IMR-90 (cell line): ENCODE measurements around the gene NAALAD2. TPM values are rescaled to one million over a fixed set of nuclear protein-coding genes. Genes with fewer than 3 reads are reported as not detected.

ENCODE experiments used
- ATAC-seq: fragments of 200-7000 bp; cut with Tn5 transposase; 2 replicates; pipeline ENCODE4 v1.9.1; 2020; ENCODE audit warnings: low read depth, mild to moderate bottlenecking, moderate library complexity
- BruUV-seq: library from RNA; stranded (reverse); fragments of 400-500 nt; replicated peaks from 2 replicates; lab custom pipeline; 2021; lab: Mats Ljungman, UMichigan
- CTCF ChIA-PET: fragments of 300-600 bp; formaldehyde crosslinking; extraction: SDS; loops from one replicate; lab custom pipeline; 2021; ENCODE audit warnings: antibody characterized with exemption; lab: Yijun Ruan, JAX
- POLR2A ChIA-PET: fragments of 300-600 bp; sonication (Branson Sonifier 250); formaldehyde crosslinking; loops from one replicate; lab custom pipeline; 2022; ENCODE audit warnings: antibody characterized with exemption; ENCODE audit not compliant: unreplicated experiment; lab: Charles Lee
- DNase-seq: peaks from one replicate; pipeline ENCODE4 v3.0.0; 2013
- H2AFZ ChIP-seq: replicated peaks from 2 replicates; pipeline ENCODE3; 2013; ENCODE audit warnings: low read length, mild to moderate bottlenecking; ENCODE audit not compliant: poor library complexity
- H2AK5ac ChIP-seq: 2 replicates; pipeline ENCODE4 v1.6.1; 2013; ENCODE audit warnings: low read depth, low read length, inconsistent platforms
- H2AK9ac ChIP-seq: replicated peaks from 2 replicates; pipeline ENCODE3; 2013; ENCODE audit warnings: mild to moderate bottlenecking, low read depth, low read length, moderate library complexity; ENCODE audit not compliant: poor library complexity
- H2BK120ac ChIP-seq: 2 replicates; pipeline ENCODE4 v1.6.1; 2013; ENCODE audit warnings: low read depth, low read length, inconsistent platforms
- H2BK15ac ChIP-seq: 3 replicates; pipeline ENCODE4 v1.6.1; 2013; ENCODE audit warnings: low read depth, low read length, inconsistent platforms
- H2BK20ac ChIP-seq: 2 replicates; pipeline ENCODE4 v1.6.1; 2013; ENCODE audit warnings: low read depth, mild to moderate bottlenecking, inconsistent platforms, low read length, moderate library complexity
- H2BK5ac ChIP-seq: 2 replicates; pipeline ENCODE4 v1.6.1; 2013; ENCODE audit warnings: mild to moderate bottlenecking, low read depth, low read length, inconsistent platforms; ENCODE audit not compliant: poor library complexity, severe bottlenecking
- H3K14ac ChIP-seq: replicated peaks from 2 replicates; pipeline ENCODE4 v1.6.1; 2013; ENCODE audit warnings: low read depth, low read length, inconsistent platforms
- H3K18ac ChIP-seq: 2 replicates; pipeline ENCODE4 v1.6.1; 2013; ENCODE audit warnings: low read depth, low read length, control low read depth
- H3K23ac ChIP-seq: 2 replicates; pipeline ENCODE4 v1.6.1; 2013; ENCODE audit warnings: low read depth, low read length, inconsistent platforms
- H3K27ac ChIP-seq: 2 replicates; pipeline ENCODE4 v1.5.1; 2013; ENCODE audit warnings: mild to moderate bottlenecking, control low read depth, low read length; ENCODE audit not compliant: insufficient read depth
- H3K27me3 ChIP-seq: 2 replicates; pipeline ENCODE4 v1.6.1; 2013; ENCODE audit warnings: low read length; ENCODE audit not compliant: control insufficient read depth, insufficient read depth
- H3K36me3 ChIP-seq: 2 replicates; pipeline ENCODE4 v1.6.1; 2013; ENCODE audit warnings: low read length, mixed read lengths; ENCODE audit not compliant: control insufficient read depth, insufficient read depth
- H3K4ac ChIP-seq: 2 replicates; pipeline ENCODE4 v1.6.1; 2013; ENCODE audit warnings: low read depth, low read length, inconsistent platforms
- H3K4me1 ChIP-seq: 2 replicates; pipeline ENCODE4 v1.6.1; 2013; ENCODE audit warnings: low read length, mixed read lengths; ENCODE audit not compliant: control insufficient read depth, insufficient read depth
- H3K4me2 ChIP-seq: 2 replicates; pipeline ENCODE4 v1.6.1; 2013; ENCODE audit warnings: low read depth, mild to moderate bottlenecking, control low read depth, low read length, moderate library complexity
- H3K4me3 ChIP-seq: 2 replicates; pipeline ENCODE4 v1.5.1; 2013; ENCODE audit warnings: low read depth, mild to moderate bottlenecking, control low read depth, low read length, moderate library complexity; ENCODE audit not compliant: insufficient read depth
- H3K56ac ChIP-seq: 2 replicates; pipeline ENCODE4 v1.6.1; 2013; ENCODE audit warnings: low read length, inconsistent platforms; ENCODE audit not compliant: insufficient read depth; ENCODE audit errors: extremely low read depth
- H3K79me1 ChIP-seq, 2 experiments: 2 replicates each; pipeline ENCODE4 v1.6.1; 2013; ENCODE audit warnings: low read length in 2 of 2, inconsistent platforms in 1 of 2, low read depth in 1 of 2
- H3K9ac ChIP-seq: 2 replicates; pipeline ENCODE4 v1.6.1; 2013; ENCODE audit warnings: low read depth, low read length, control low read depth
- H3K9me1 ChIP-seq: 2 replicates; pipeline ENCODE4 v1.6.1; 2013; ENCODE audit warnings: low read length, inconsistent platforms; ENCODE audit not compliant: insufficient read depth
- H3K9me3 ChIP-seq: 2 replicates; pipeline ENCODE4 v1.6.1; 2013; ENCODE audit warnings: low read length; ENCODE audit not compliant: control insufficient read depth, insufficient read depth
- H4K20me1 ChIP-seq: 2 replicates; pipeline ENCODE4 v1.6.1; 2013; ENCODE audit warnings: low read length, inconsistent platforms; ENCODE audit not compliant: insufficient read depth
- H4K5ac ChIP-seq: 2 replicates; pipeline ENCODE4 v1.6.1; 2013; ENCODE audit warnings: mild to moderate bottlenecking, low read depth, low read length, control low read depth
- H4K8ac ChIP-seq, 2 experiments: 2 replicates each; pipeline ENCODE4 v1.6.1; 2013; ENCODE audit warnings: low read depth in 2 of 2, low read length in 2 of 2, control low read depth in 1 of 2, inconsistent platforms in 1 of 2
- H4K91ac ChIP-seq: 2 replicates; pipeline ENCODE4 v1.6.1; 2013; ENCODE audit warnings: low read depth, low read length, inconsistent platforms; ENCODE audit not compliant: insufficient read depth
- CEBPB ChIP-seq: IDR thresholded peaks from 2 replicates; pipeline ENCODE4 v1.6.1; 2012; ENCODE audit warnings: low read depth, low read length, improper control_type of control experiment
- CHD1 ChIP-seq: IDR thresholded peaks from 2 replicates; pipeline ENCODE4 v1.6.1; 2012; ENCODE audit warnings: low read depth, low read length, improper control_type of control experiment
- MAZ ChIP-seq: IDR thresholded peaks from 2 replicates; pipeline ENCODE4 v1.6.1; 2012; ENCODE audit warnings: low read depth, mild to moderate bottlenecking, low read length, improper control_type of control experiment, moderate library complexity, borderline replicate concordance
- MXI1 ChIP-seq: IDR thresholded peaks from 2 replicates; pipeline ENCODE4 v1.6.1; 2012; ENCODE audit warnings: low read depth, mild to moderate bottlenecking, low read length, moderate library complexity, borderline replicate concordance
- NFE2L2 ChIP-seq: fragments of 150-350 bp; IDR thresholded peaks from 2 replicates; pipeline ENCODE4 v1.6.1; 2016; ENCODE audit warnings: low read depth, mild to moderate bottlenecking, low read length
- RAD21 ChIP-seq: IDR thresholded peaks from 2 replicates; pipeline ENCODE4 v1.6.1; 2012; ENCODE audit warnings: low read length, improper control_type of control experiment
- RCOR1 ChIP-seq: IDR thresholded peaks from 2 replicates; pipeline ENCODE4 v1.6.1; 2012; ENCODE audit warnings: mild to moderate bottlenecking, low read length, improper control_type of control experiment; ENCODE audit not compliant: insufficient replicate concordance
- RFX5 ChIP-seq: IDR thresholded peaks from 2 replicates; pipeline ENCODE4 v1.8.0; 2012; ENCODE audit warnings: low read depth, mild to moderate bottlenecking, low read length, moderate library complexity
- WGBS, 2 experiments: methylation state at CpG; one replicate each; pipeline versions ENCODE4 v1.1.5 to v1.1.7; 2013; ENCODE audit warnings: missing lambda C conversion rate in 2 of 2; ENCODE audit not compliant: insufficient read length in 1 of 2; ENCODE audit errors: extremely low coverage in 2 of 2; 5-methylcytosine and 5-hydroxymethylcytosine counted together
- dilution Hi-C: fragments of 300-500 bp; cut with HindIII; formaldehyde crosslinking; loops from one replicate; pipeline ENCODE4 v1.14.3; 2018; ENCODE audit warnings: low sequenced_read_pairs; ENCODE audit not compliant: unreplicated experiment
- in situ Hi-C: fragments of 300-500 bp; cut with MboI; formaldehyde crosslinking; loops from 3 replicates; pipeline ENCODE4 v1.14.3; 2019; ENCODE audit warnings: low sequenced_read_pairs, inconsistent platforms, mixed read lengths
- intact Hi-C: fragments of 100-400 bp; cut with micrococcal nuclease; formaldehyde crosslinking; loops from 2 replicates; pipeline ENCODE4 v1.10.0; 2022
- polyA plus RNA-seq, 3 experiments: library from polyadenylated mRNA; depleted of rRNA; stranded (reverse); fragments of >200 nt; gene quantifications; 2 replicates each; pipeline ENCODE4 v1.2.3, GENCODE V29; 2012; ENCODE audit warnings: low replicate concordance in 1 of 3
- total RNA-seq: library from RNA; depleted of rRNA; stranded (reverse); fragments of >200 nt; gene quantifications from 2 replicates; pipeline ENCODE4 v1.2.3, GENCODE V29; 2012
- TF ChIP-seq, protein P1 (sequence below): fragments of 150-350 bp; IDR thresholded peaks from 2 replicates; pipeline ENCODE4 v1.6.1; 2017; ENCODE audit warnings: mild to moderate bottlenecking, antibody characterized with exemption, low read length, low read depth
- TF ChIP-seq, protein P2 (sequence below): fragments of 150-350 bp; IDR thresholded peaks from 2 replicates; pipeline ENCODE4 v1.6.1; 2016; ENCODE audit warnings: low read depth, mild to moderate bottlenecking, low read length, moderate library complexity, borderline replicate concordance
- TF ChIP-seq, protein P3 (sequence below): conservative IDR thresholded peaks from 2 replicates; pipeline ENCODE4 v1.5.1; 2012; ENCODE audit warnings: mild to moderate bottlenecking, low read depth, low read length, improper control_type of control experiment

The NAALAD2 gene
- total and polyA plus RNA-seq, 2 of the 4 experiments (the other 2 are of a cell fraction), result under 0.01 to 0.09 TPM

DNA sequence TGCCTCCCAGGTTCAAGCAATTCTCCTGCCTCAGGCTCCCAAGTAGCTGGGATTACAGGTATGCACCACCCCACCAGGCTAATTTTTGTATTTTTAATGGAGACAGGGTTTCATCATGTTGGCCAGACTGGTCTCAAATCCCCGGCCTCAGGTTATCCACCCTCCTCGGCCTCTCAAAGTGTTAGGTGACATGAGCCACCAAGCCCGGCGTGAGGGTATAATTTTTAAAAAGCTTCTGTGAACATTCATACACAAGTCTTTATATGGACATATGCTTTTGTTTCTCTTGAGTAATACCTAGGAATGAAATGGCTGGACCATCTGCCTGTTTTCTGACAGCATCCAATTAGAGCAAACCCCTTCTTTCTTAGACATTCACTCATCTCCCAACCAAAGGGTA, 14.3 kb upstream of the NAALAD2 start:
- Histone ChIP-seq H3K4ac (no peak overlapping the region), H2AK5ac (no peak overlapping the region), H2BK15ac (no peak overlapping the region), H2BK5ac (no peak overlapping the region), H3K23ac (no peak overlapping the region), H3K36me3 (no peaks in the 10 kb centered on the region), H2BK20ac (no peak overlapping the region), H4K8ac (no peak overlapping the region), H3K56ac (no peak overlapping the region), H3K4me3 (no peak overlapping the region), H3K4me1 (no peaks in the 10 kb centered on the region), H3K79me1 (no peaks in the 10 kb centered on the region), H2BK120ac (no peak overlapping the region), H4K5ac (no peak overlapping the region), H3K9me3 (no peaks in the 10 kb centered on the region), H3K27me3 (no peaks in the 10 kb centered on the region), H2AFZ (no peak overlapping the region), H3K27ac (no peak overlapping the region), H3K9ac (no peak overlapping the region), H3K14ac (no peak overlapping the region), H4K20me1 (no peaks in the 10 kb centered on the region), H4K91ac (no peak overlapping the region), H3K4me2 (no peak overlapping the region), H2AK9ac (no peak overlapping the region), H3K9me1 (no peaks in the 10 kb centered on the region), H3K18ac (no peak overlapping the region)
- DNase-seq (no peak), ATAC-seq (no peak)
- TF ChIP-seq, protein P1, sequence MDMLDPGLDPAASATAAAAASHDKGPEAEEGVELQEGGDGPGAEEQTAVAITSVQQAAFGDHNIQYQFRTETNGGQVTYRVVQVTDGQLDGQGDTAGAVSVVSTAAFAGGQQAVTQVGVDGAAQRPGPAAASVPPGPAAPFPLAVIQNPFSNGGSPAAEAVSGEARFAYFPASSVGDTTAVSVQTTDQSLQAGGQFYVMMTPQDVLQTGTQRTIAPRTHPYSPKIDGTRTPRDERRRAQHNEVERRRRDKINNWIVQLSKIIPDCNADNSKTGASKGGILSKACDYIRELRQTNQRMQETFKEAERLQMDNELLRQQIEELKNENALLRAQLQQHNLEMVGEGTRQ, result no peak
- TF ChIP-seq CHD1 (no peak), RCOR1 (no peak), NFE2L2 (no peak), RAD21 (no peak), RFX5 (no peak), MAZ (no peak), MXI1 (no peak), CEBPB (no peak)
- TF ChIP-seq, protein P2, sequence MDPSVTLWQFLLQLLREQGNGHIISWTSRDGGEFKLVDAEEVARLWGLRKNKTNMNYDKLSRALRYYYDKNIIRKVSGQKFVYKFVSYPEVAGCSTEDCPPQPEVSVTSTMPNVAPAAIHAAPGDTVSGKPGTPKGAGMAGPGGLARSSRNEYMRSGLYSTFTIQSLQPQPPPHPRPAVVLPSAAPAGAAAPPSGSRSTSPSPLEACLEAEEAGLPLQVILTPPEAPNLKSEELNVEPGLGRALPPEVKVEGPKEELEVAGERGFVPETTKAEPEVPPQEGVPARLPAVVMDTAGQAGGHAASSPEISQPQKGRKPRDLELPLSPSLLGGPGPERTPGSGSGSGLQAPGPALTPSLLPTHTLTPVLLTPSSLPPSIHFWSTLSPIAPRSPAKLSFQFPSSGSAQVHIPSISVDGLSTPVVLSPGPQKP, result no peak
- TF ChIP-seq, protein P3, sequence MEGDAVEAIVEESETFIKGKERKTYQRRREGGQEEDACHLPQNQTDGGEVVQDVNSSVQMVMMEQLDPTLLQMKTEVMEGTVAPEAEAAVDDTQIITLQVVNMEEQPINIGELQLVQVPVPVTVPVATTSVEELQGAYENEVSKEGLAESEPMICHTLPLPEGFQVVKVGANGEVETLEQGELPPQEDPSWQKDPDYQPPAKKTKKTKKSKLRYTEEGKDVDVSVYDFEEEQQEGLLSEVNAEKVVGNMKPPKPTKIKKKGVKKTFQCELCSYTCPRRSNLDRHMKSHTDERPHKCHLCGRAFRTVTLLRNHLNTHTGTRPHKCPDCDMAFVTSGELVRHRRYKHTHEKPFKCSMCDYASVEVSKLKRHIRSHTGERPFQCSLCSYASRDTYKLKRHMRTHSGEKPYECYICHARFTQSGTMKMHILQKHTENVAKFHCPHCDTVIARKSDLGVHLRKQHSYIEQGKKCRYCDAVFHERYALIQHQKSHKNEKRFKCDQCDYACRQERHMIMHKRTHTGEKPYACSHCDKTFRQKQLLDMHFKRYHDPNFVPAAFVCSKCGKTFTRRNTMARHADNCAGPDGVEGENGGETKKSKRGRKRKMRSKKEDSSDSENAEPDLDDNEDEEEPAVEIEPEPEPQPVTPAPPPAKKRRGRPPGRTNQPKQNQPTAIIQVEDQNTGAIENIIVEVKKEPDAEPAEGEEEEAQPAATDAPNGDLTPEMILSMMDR, result no peak
- dilution Hi-C loops (no loop called here), intact Hi-C loops (no loop called here), in situ Hi-C loops (loop anchor here (25.0 kb wide), 1 partner anchor 1033 kb away; no protein-coding TSS in a partner anchor)
- ChIA-PET POLR2A (no interaction called here), CTCF (no interaction called here)
- no CpG with 5 or more reads among the region's 4 CpGs for WGBS, 2 experiments
- BruUV-seq, result no TSS peak
